ENCODE results near the gene BSN. TPM values are rescaled to one million over a fixed set of nuclear protein-coding genes. Genes with fewer than 3 reads are reported as not detected.
A peak's percentile ranks its signal among the peaks of the same experiment; 100 is the strongest.

Gene BSN
- total RNA-seq, 2 donors from 2014 or later: 0.17 to 0.21 TPM

DNA sequence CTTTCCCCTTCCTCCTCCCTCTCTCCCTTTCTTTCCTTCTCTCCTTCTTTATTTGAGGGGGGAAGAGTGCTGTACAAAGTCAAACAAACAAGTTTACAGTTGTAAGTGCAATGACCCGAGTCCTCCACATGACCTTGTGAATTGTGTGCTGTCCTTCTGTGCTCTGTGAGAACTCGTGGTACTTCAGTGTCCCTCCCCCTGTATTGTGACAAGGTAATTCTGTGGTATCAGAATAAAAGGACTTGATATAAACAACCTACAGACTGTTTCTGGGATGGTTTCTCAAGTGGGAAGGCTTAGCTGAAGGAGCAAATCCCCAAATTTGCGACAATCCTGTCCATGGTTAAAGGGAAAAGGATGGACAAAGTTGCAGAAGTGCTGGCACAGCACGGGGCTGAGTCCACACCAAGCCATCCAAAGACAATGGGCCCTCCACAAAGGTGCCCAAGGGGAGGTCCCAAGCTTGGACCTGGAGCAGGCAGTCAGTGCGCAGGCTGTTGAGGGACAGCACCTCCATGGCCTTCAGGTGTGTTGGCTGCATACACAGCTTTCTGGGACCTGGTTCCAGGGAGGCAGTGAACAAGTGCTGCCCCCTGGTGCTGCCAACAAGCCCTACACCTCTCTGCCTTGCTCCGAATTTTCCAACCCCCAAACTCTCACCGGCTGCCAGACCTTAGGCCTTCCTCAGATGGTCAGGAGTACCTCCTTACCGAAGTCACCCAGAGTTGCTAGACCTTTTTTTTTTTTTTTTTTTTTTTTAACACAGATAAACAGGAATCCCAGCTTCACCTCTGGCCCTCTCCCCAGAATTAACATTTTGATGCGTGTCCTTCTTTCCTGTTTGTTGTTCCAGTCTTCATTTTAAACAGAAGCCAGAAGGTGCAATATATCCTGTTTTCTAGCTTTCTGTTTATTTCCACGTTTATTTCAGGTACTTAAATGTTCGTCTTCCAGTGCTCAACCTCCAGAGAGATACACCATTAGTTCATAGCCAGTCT, 117.3 kb downstream of the BSN start:
- Histone ChIP-seq H3K9ac (ENCODE audit: low read depth in 2 of 2, low read length in 2 of 2) (no peak overlapping the region), H3K4me1 (no peaks in the 10 kb centered on the region), H3K4me3 (no peak overlapping the region), H3K27me3 (no peaks in the 10 kb centered on the region), H3K36me3 (no peaks in the 10 kb centered on the region), H3K9me3 (no peaks in the 10 kb centered on the region), H3K27ac (no peak overlapping the region)
- TF ChIP-seq, protein P1, sequence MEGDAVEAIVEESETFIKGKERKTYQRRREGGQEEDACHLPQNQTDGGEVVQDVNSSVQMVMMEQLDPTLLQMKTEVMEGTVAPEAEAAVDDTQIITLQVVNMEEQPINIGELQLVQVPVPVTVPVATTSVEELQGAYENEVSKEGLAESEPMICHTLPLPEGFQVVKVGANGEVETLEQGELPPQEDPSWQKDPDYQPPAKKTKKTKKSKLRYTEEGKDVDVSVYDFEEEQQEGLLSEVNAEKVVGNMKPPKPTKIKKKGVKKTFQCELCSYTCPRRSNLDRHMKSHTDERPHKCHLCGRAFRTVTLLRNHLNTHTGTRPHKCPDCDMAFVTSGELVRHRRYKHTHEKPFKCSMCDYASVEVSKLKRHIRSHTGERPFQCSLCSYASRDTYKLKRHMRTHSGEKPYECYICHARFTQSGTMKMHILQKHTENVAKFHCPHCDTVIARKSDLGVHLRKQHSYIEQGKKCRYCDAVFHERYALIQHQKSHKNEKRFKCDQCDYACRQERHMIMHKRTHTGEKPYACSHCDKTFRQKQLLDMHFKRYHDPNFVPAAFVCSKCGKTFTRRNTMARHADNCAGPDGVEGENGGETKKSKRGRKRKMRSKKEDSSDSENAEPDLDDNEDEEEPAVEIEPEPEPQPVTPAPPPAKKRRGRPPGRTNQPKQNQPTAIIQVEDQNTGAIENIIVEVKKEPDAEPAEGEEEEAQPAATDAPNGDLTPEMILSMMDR (IDR thresholded peaks at IDR 0.05): peak; percentile 81
- peak; percentile 72 for DNase-seq
- intact Hi-C loops (cut with DNase I): loop anchor here (2.0 kb wide), 1 partner anchor 133 kb away; no protein-coding TSS in a partner anchor

DNA sequence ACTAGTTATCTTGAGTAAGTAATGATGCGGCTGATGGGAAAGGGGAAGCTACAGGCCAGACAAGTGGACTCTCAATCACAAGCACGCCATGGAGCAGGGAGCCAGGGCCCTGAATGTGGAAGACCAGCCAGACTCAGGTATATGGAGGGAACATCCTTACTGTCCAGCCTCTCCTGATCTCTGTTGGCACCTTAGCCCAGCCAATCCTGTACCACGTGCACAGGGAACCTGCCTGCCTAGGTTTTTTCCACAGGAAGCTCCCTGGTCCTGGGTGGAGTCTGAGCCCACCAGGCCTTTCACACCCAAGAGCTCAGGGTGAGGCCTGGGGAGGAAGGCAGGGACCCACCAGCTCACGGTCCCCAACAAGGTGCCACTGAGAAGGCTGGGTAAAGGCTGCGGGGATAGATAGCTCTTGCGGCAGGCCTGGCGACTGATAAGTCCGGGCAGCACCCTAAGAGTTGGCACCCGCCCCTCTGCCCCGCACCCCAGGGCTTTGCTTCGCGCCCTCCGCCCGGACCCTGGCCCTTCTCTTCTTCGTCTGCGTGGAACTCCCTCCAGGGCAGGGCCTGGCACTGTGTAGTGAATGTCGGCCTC, 118.9 kb downstream of the BSN start:
- H3K27me3 ChIP-seq: no peaks in the 10 kb centered on the region
- TF ChIP-seq, protein P1 (IDR thresholded peaks at IDR 0.05): no peak
- peak overlapping the region; percentile 92 for H3K27ac ChIP-seq
- peak overlapping the region; percentile 97 for H3K4me3 ChIP-seq
- intact Hi-C loops (cut with DNase I): no loop called here
- H3K36me3 ChIP-seq: no peaks in the 10 kb centered on the region
- peak overlapping the region; percentile 71 to 88 for H3K9ac ChIP-seq (ENCODE audit: low read depth in 2 of 2, low read length in 2 of 2)
- no peaks in the 10 kb centered on the region for H3K4me1 ChIP-seq
- DNase-seq: peak; percentile 37
- H3K9me3 ChIP-seq: no peaks in the 10 kb centered on the region

DNA sequence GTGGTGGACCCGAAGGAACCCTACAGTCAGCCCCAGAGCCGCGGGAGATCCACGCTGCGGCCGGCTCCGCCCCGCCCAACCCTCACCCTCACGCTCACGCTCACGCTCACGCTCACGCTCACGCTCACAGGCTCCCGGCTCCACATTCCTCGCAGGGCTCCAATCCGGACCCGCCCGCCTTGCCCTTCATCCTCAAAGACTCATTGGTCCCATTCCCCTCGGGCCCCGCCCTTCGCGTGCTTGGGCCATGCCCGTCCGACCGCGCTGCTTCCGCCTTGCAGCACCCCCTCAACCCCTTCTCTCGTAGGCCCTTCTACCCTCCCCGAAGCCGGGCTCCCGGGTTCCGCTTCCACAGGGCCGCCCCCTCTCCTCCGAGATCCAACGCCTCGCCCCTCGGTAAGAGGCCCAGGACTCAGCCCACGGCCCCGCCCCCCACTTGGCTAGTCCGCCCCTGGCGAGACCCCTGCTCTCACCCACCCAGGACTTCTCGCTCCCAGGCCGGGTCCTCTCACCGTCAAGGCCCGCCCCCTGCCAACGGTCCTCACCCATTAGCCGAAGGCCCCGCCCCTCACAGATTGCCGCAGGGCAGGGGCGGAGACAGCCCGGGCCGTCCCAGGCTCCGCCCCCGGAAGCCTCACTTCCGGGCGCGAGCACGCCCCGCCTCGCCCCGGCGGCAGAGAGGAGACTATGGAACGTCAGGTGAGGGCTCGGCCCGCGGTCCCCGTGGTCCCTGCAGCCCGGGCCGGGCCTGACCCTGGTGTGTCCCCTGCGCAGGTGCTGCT, 119.6 kb downstream of the BSN start, which contains the start of gene APEH:
APEH (plus strand) TSS at position 637 of the 782 bp plus-strand sequence; CDS start at position 688, 51 bp downstream.
- intact Hi-C loops (cut with DNase I): no loop called here
- Histone ChIP-seq H3K9ac (ENCODE audit: low read depth in 2 of 2, low read length in 2 of 2) (peak within 1 kb of the TSS; percentile 80 to 88), H3K4me3 (peak within 1 kb of the TSS; percentile 97), H3K27me3 (no peaks in the 10 kb centered on the region), H3K36me3 (no peaks in the 10 kb centered on the region), H3K9me3 (no peaks in the 10 kb centered on the region), H3K4me1 (no peaks in the 10 kb centered on the region), H3K27ac (peak within 1 kb of the TSS; percentile 92)
- TF ChIP-seq, protein P1 (IDR thresholded peaks at IDR 0.05): no peak
- DNase-seq: peak; percentile 97

DNA sequence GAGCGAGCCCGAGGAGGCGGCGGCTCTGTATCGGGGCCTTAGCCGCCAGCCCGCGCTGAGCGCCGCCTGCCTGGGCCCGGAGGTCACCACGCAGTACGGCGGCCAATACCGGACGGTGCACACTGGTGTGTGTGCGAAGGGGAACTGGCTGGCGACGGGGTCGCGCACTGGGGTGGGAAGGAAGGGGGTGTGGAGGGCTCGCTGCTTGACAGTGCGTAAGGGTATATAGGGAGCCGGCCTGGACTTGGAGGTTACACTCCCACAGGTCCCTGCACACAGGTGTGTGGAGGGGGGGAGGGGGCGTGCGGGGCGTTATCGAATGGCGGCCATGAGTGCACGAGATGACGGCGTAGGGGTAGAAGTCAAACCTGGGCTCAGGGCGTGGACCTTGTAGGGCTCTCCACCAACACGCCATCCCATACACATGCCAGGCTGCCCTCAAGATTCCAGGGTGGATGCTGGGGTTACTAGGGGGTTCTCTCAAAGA, 120.3 kb downstream of the BSN start:
- DNase-seq: peak; percentile 35
- Histone ChIP-seq H3K4me1 (no peaks in the 10 kb centered on the region), H3K9me3 (no peaks in the 10 kb centered on the region), H3K9ac (ENCODE audit: low read depth in 2 of 2, low read length in 2 of 2) (peak overlapping the region; percentile 80 to 88), H3K4me3 (peak overlapping the region; percentile 97), H3K36me3 (no peaks in the 10 kb centered on the region), H3K27me3 (no peaks in the 10 kb centered on the region), H3K27ac (peak overlapping the region; percentile 92)
- intact Hi-C loops (cut with DNase I): no loop called here
- TF ChIP-seq, protein P1 (IDR thresholded peaks at IDR 0.05): no peak

DNA sequence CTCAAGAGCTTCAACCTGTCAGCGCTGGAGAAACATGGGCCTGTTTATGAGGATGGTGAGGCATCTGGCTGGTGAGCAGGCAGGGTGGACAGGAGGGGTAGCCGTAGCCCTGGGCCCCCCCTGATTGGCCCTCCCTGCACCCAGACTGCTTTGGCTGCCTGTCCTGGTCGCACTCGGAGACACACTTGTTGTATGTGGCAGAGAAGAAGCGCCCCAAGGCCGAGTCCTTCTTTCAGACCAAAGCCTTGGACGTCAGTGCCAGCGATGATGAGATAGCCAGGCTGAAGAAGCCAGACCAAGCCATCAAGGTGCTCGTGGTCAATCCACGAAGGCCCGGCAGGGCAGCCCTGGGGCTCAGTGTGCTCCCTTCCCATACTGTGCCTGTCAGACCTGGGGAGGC, 121.6 kb downstream of the BSN start:
- DNase-seq: no peak

More for the DNA sequence above, 121.6 kb downstream of the BSN start:
- TF ChIP-seq, protein P1 (IDR thresholded peaks at IDR 0.05): no peak
- no peak overlapping the region for H3K9ac ChIP-seq (ENCODE audit: low read depth in 2 of 2, low read length in 2 of 2)
- H3K36me3 ChIP-seq: no peaks in the 10 kb centered on the region
- no peak overlapping the region for H3K4me3 ChIP-seq
- intact Hi-C loops (cut with DNase I): no loop called here
- no peak overlapping the region for H3K27ac ChIP-seq
- no peaks in the 10 kb centered on the region for H3K9me3 ChIP-seq
- no peaks in the 10 kb centered on the region for H3K4me1 ChIP-seq
- H3K27me3 ChIP-seq: no peaks in the 10 kb centered on the region

Measured in colonic mucosa (tissue), 4 donors.